Spleen (tissue), 11 donors: Measurements from ENCODE around the gene ARSG. TPM values are rescaled to one million over a fixed set of nuclear protein-coding genes. Genes with fewer than 3 reads are reported as not detected.

Experiments
- DNase-seq: peaks from one replicate; pipeline ENCODE4 v3.0.0-alpha.2; 2020
- H3K27ac ChIP-seq, 8 donors: fragments of 200-600 bp; sonication (generic) in 7 of 8; 1 replicate in 4 of 8; 2 replicates in 4 of 8; pipeline versions ENCODE4 v1.5.0 to v1.8.0; 2016 to 2021; ENCODE audit warnings: inconsistent platforms in 4 of 8, mild to moderate bottlenecking in 4 of 8, moderate library complexity in 1 of 8
- H3K27me3 ChIP-seq, 7 donors: fragments of 200-600 bp; sonication (generic) in 6 of 7; replicated peaks in 1 of 7; 1 replicate in 4 of 7; 2 replicates in 3 of 7; pipeline versions ENCODE4 v1.5.0 to v1.8.0; 2016 to 2021; ENCODE audit warnings: inconsistent platforms in 3 of 7, mild to moderate bottlenecking in 1 of 7
- H3K36me3 ChIP-seq, 6 donors: fragments of 200-600 bp; sonication (generic) in 5 of 6; 1 replicate in 4 of 6; 2 replicates in 2 of 6; pipeline versions ENCODE4 v1.5.0 to v1.8.0; 2016 to 2021; ENCODE audit warnings: inconsistent platforms in 2 of 6
- H3K4me1 ChIP-seq, 6 donors: fragments of 200-600 bp; sonication (generic) in 5 of 6; 1 replicate in 3 of 6; 2 replicates in 3 of 6; pipeline versions ENCODE4 v1.5.0 to v1.8.0; 2016 to 2021; ENCODE audit warnings: inconsistent platforms in 3 of 6
- H3K4me3 ChIP-seq, 8 donors: fragments of 200-600 bp; sonication (generic) in 7 of 8; 1 replicate in 4 of 8; 2 replicates in 4 of 8; pipeline versions ENCODE4 v1.5.0 to v1.8.0; 2016 to 2021; ENCODE audit warnings: inconsistent platforms in 4 of 8, mild to moderate bottlenecking in 4 of 8, moderate library complexity in 2 of 8
- H3K9me3 ChIP-seq, 8 donors: fragments of 200-600 bp; sonication (generic) in 7 of 8; 1 replicate in 4 of 8; 2 replicates in 4 of 8; pipeline versions ENCODE4 v1.5.0 to v1.8.0; 2016 to 2021; ENCODE audit warnings: inconsistent platforms in 4 of 8
- POLR2A ChIP-seq, 3 donors: fragments of 450-650 bp; IDR thresholded peaks; one replicate each; pipeline ENCODE4 v1.5.1; 2017; ENCODE audit warnings: antibody characterized with exemption in 3 of 3, mild to moderate bottlenecking in 1 of 3
- POLR2AphosphoS5 ChIP-seq, 3 donors: sonication (generic); formaldehyde crosslinking; IDR thresholded peaks; one replicate each; pipeline ENCODE4 v1.5.1; 2017; ENCODE audit warnings: antibody characterized with exemption in 3 of 3
- WGBS, 5 donors: extraction: QIAGEN DNeasy Blood & Tissue Kit in 3 of 5; methylation state at CpG; one replicate each; pipeline versions ENCODE4 v1.1.5 to v1.1.7; 2013 to 2018; 5-methylcytosine and 5-hydroxymethylcytosine counted together
- intact Hi-C: fragments of 100-400 bp; cut with DNase I; formaldehyde crosslinking; loops from one replicate; pipeline ENCODE4 v1.15.0; 2023; ENCODE audit warnings: low total_unique reads
- polyA plus RNA-seq, 3 donors: library from polyadenylated mRNA; stranded (reverse); fragments of 200-250 nt; gene quantifications; one replicate each; pipeline ENCODE4 v1.2.1, GENCODE V29; 2013
- total RNA-seq, 7 donors: library from RNA; depleted of rRNA in 3 of 7; stranded (reverse); fragments of >200 nt in 3 of 7; fragmentation: NEBNext Ultra II Directional in 4 of 7; extraction: Animal tissue kit (Norgen Biotek cat#: 25700) in 4 of 7; gene quantifications; one replicate each; pipeline versions ENCODE4 v1.1.0 to v1.2.1, GENCODE V29; 2016 to 2021
- TF ChIP-seq, protein P1 (sequence below), 11 experiments: fragments of 200-600 bp in 7 of 11; fragments of 450-650 bp in 4 of 11; sonication (generic) in 4 of 11; IDR thresholded peaks in 8 of 11; conservative IDR thresholded peaks in 3 of 11; 1 replicate in 7 of 11; 2 replicates in 4 of 11; pipeline versions ENCODE4 v1.4.0 to v1.8.0; 2016 to 2021; ENCODE audit warnings: antibody characterized with exemption in 11 of 11, inconsistent platforms in 4 of 11, mild to moderate bottlenecking in 1 of 11
- donor health status: healthy with polysubstance abuse.
- donor health status: DM: no; HTN: no; CAD: no; lungs with moderate emphysema.
- donor health status: DM: no; HTN: no; CAD: no.
- donor health status: Bipolar disorder and iron deficiency.
- donor health status: healthy.
- donor health status: DM: no; HTN: no; CAD: no.
- donor health status: DM: yes; HTN: yes; CAD: no.

Gene ARSG
- total and polyA plus RNA-seq, 10 donors, result 1.5 to 24.3 (median 14.2) TPM

DNA sequence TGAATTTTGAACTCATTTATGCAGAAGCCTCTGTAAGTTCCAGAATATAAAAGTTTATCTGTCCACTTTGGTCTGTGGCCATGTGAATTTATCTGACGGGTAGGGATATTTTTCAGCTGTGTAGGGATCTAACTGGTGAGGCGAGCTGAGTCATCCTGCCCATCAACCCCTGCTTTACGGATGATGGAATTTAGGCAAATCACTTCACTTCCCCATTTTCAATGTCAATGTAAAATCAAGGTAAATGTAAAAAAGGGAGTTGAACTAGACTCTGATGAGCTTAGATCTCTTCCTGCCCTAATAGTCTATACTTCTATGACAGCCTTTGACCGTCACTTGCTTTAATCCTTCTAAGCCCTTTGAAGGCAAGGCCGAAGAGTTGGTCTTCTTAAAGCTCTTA lies 2.9 kb upstream of the ARSG start:
- Histone ChIP-seq H3K27ac (peak overlapping the region; percentile 96 to 100 (median 98)), H3K9me3 (no peaks in the 10 kb centered on the region), H3K4me3 (peak overlapping the region in 1 of 8 donors; percentile 94), H3K27me3 (peaks cover 0 to 24% (median 0%) of the 10 kb centered on the region in 7 donors), H3K4me1 (peaks cover 12 to 59% (median 41%) of the 10 kb centered on the region in 6 donors), H3K36me3 (no peaks in the 10 kb centered on the region)
- WGBS, 5 donors, result 48 to 58% (median 48%) methylated on average over 5 of the region's 5 CpGs
- TF ChIP-seq POLR2AphosphoS5 (IDR thresholded peaks at IDR 0.05) (peak in 1 of 3 donors; percentile 24), POLR2A (IDR thresholded peaks at IDR 0.05) (no peak)
- TF ChIP-seq, protein P1, sequence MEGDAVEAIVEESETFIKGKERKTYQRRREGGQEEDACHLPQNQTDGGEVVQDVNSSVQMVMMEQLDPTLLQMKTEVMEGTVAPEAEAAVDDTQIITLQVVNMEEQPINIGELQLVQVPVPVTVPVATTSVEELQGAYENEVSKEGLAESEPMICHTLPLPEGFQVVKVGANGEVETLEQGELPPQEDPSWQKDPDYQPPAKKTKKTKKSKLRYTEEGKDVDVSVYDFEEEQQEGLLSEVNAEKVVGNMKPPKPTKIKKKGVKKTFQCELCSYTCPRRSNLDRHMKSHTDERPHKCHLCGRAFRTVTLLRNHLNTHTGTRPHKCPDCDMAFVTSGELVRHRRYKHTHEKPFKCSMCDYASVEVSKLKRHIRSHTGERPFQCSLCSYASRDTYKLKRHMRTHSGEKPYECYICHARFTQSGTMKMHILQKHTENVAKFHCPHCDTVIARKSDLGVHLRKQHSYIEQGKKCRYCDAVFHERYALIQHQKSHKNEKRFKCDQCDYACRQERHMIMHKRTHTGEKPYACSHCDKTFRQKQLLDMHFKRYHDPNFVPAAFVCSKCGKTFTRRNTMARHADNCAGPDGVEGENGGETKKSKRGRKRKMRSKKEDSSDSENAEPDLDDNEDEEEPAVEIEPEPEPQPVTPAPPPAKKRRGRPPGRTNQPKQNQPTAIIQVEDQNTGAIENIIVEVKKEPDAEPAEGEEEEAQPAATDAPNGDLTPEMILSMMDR (IDR thresholded peaks at IDR 0.05 in 8 of 11, conservative IDR thresholded peaks at IDR 0.05 in 3 of 11), result no peak
- intact Hi-C loops, result no loop called here
- no peak for DNase-seq

DNA sequence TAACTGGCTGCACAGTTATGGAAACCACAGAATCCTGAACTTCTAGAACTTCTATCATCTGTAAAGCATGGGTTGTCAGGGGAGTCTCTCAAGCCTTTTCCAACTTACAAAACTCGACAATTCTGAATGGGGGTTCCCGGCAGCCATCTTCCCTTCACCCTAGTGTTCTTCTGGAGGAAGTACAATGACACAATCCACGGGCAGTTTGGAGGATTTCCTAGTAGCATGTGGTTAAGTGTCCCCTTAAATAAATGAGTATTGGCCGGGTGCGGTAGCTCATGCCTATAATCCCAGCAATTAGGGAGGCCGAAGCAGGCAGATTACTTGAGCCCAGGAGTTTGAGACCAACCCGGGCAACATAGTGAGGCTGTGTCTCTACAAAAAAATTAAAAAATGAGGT lies 2.5 kb upstream of the ARSG start:
- H3K4me3 ChIP-seq, result peak overlapping the region in 4 of 8 donors; percentile 62 to 94 (median 74)
- H3K36me3 ChIP-seq, result no peaks in the 10 kb centered on the region
- peaks cover 12 to 63% (median 42%) of the 10 kb centered on the region in 6 donors for H3K4me1 ChIP-seq
- no peak for DNase-seq
- peaks cover 0 to 24% (median 0%) of the 10 kb centered on the region in 7 donors for H3K27me3 ChIP-seq
- WGBS, 5 donors, result 34 to 57% (median 42%) methylated on average over 7 of the region's 7 CpGs
- H3K27ac ChIP-seq, result peak overlapping the region; percentile 96 to 100 (median 98)
- no peaks in the 10 kb centered on the region for H3K9me3 ChIP-seq
- intact Hi-C loops, result no loop called here
- TF ChIP-seq POLR2AphosphoS5 (IDR thresholded peaks at IDR 0.05), result no peak
- TF ChIP-seq, protein P1 (IDR thresholded peaks at IDR 0.05 in 8 of 11, conservative IDR thresholded peaks at IDR 0.05 in 3 of 11), result peak in 3 of 11 experiments; percentile 32 to 56 (median 50)

DNA sequence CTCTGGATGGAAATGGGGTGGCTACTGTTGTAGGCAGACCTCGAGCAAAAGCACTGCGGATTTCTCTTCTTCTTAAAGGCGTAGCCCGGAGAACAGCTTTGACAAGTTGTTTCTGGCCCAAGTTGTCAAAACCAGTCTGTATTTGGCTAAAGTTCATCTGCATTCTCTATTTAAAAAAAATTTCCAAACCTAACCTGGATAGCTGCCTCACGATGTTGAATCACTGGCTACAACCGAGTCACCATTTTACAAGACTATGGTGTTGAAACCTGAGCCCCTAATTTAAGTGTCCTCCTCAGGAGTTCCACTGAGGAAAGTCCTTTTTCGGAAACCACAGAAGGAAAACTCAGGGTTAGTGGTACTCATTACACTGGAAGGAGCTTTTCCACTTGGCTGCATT lies 1.8 kb upstream of the ARSG start:
- 76 to 85% (median 78%) methylated on average over 7 of the region's 7 CpGs for WGBS, 5 donors
- TF ChIP-seq POLR2A (IDR thresholded peaks at IDR 0.05), result no peak
- peak overlapping the region; percentile 96 to 100 (median 98) for H3K27ac ChIP-seq
- no peak for DNase-seq
- peak overlapping the region in 7 of 8 donors; percentile 62 to 94 (median 77) for H3K4me3 ChIP-seq
- H3K4me1 ChIP-seq, result peaks cover 12 to 66% (median 44%) of the 10 kb centered on the region in 6 donors
- no peaks in the 10 kb centered on the region for H3K36me3 ChIP-seq
- no peaks in the 10 kb centered on the region for H3K9me3 ChIP-seq
- H3K27me3 ChIP-seq, result peaks cover 0 to 24% (median 0%) of the 10 kb centered on the region in 7 donors
- intact Hi-C loops, result no loop called here

DNA sequence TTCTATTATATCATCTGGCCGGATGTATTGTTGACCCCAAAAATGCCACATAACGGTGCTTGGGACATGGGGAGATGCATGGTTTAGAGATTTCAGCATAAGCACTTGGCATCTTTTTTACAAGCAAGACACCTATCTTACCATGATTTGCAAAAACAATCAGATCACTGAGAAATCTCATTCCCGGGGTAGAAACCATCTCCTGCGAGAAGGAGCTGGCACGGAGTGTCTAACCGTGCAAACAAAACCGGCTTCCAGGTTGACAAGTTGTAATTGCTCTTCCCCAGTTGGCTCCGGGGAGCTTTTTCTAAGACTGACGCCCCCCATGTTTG lies 1.4 kb upstream of the ARSG start:
- no peaks in the 10 kb centered on the region for H3K36me3 ChIP-seq
- WGBS, 5 donors, result 5 to 13% (median 11%) methylated on average over 9 of the region's 9 CpGs
- H3K9me3 ChIP-seq, result no peaks in the 10 kb centered on the region
- DNase-seq, result no peak
- H3K4me1 ChIP-seq, result peaks cover 12 to 70% (median 45%) of the 10 kb centered on the region in 6 donors
- intact Hi-C loops, result loop anchor here (10.0 kb wide), 1 partner anchor 55 kb away; no protein-coding TSS in a partner anchor
- peak overlapping the region; percentile 60 to 94 (median 73) for H3K4me3 ChIP-seq
- H3K27ac ChIP-seq, result peak overlapping the region; percentile 96 to 100 (median 98)
- TF ChIP-seq POLR2A (IDR thresholded peaks at IDR 0.05) (no peak), POLR2AphosphoS5 (IDR thresholded peaks at IDR 0.05) (no peak)
- TF ChIP-seq, protein P1 (IDR thresholded peaks at IDR 0.05 in 8 of 11, conservative IDR thresholded peaks at IDR 0.05 in 3 of 11), result no peak
- peaks cover 0 to 24% (median 0%) of the 10 kb centered on the region in 7 donors for H3K27me3 ChIP-seq
